SKM-1 treated with dmso at 0.1 percent for 144 hours (cell line): ENCODE data around the gene TAF11L7.
"Not testable (repeated sequence)": the region's sequence is repeated elsewhere in the genome, so short reads cannot be mapped to it uniquely, and the experiment has no call there.

Source experiments
- DNase-seq: peaks from one replicate; lab custom pipeline; 2025; ENCODE audit not compliant: unreplicated experiment; lab: John Stamatoyannopoulos, UW

The TAF11L7 gene

GRCh38 chr5:17585658-17586057, at the start of gene TAF11L7:
Gene TAF11L7, minus strand, starts transcription at chr5:17585758.
- not testable (repeated sequence) for DNase-seq

GRCh38 chr5:17634160-17634559, 48.6 kb upstream of the TAF11L7 start, which contains the start of gene TAF11L14:
Gene TAF11L14, plus strand, starts transcription at chr5:17634460.
- DNase-seq: no peak

GRCh38 chr5:17631788-17632187, 46.2 kb upstream of the TAF11L7 start, which contains the start of gene TAF11L13:
Gene TAF11L13, plus strand, starts transcription at chr5:17632088.
- DNase-seq: not testable (repeated sequence)

GRCh38 chr5:17625686-17626085, 40.1 kb upstream of the TAF11L7 start:
- no peak for DNase-seq

- no peak for DNase-seq
Measured at GRCh38 chr5:17620627-17621026, 35.1 kb upstream of the TAF11L7 start.

- DNase-seq: no peak
Measured at GRCh38 chr5:17619354-17619753, 33.8 kb upstream of the TAF11L7 start.

- no peak for DNase-seq
Measured at GRCh38 chr5:17614872-17615605, 29.5 kb upstream of the TAF11L7 start.

GRCh38 chr5:17610092-17610491, 24.5 kb upstream of the TAF11L7 start, which contains the start of gene TAF11L12:
Gene TAF11L12, plus strand, starts transcription at chr5:17610392.
- DNase-seq: not testable (repeated sequence)

- DNase-seq: not testable (repeated sequence)
Measured at GRCh38 chr5:17607461-17607860, 21.9 kb upstream of the TAF11L7 start.

- no peak for DNase-seq
Measured at GRCh38 chr5:17604951-17605350, 19.4 kb upstream of the TAF11L7 start.

- DNase-seq: not testable (repeated sequence)
Measured at GRCh38 chr5:17603880-17604279, 18.3 kb upstream of the TAF11L7 start, which contains the start of gene TAF11L11. Gene TAF11L11, plus strand, starts transcription at chr5:17604183.

GRCh38 chr5:17597728-17598127, 12.2 kb upstream of the TAF11L7 start, which contains the start of gene TAF11L10:
Gene TAF11L10, minus strand, starts transcription at chr5:17597828.
- not testable (repeated sequence) for DNase-seq

GRCh38 chr5:17594255-17594654, 8.7 kb upstream of the TAF11L7 start, which contains the start of gene TAF11L9:
Gene TAF11L9, minus strand, starts transcription at chr5:17594394.
- DNase-seq: not testable (repeated sequence)

- DNase-seq: not testable (repeated sequence)
Measured at GRCh38 chr5:17590860-17591259, 5.3 kb upstream of the TAF11L7 start, which contains the start of gene TAF11L8. Gene TAF11L8, minus strand, starts transcription at chr5:17590960.
